Cortex of kidney (tissue), 1 donor: ENCODE data around the gene AK5.

Experiments used
- DNase-seq: peaks from one replicate; lab custom pipeline; 2025; lab: John Stamatoyannopoulos, UW

The AK5 gene

GRCh38 chr1:77354536-77354935 lies 72.7 kb downstream of the AK5 start:
- no peak for DNase-seq

DNA sequence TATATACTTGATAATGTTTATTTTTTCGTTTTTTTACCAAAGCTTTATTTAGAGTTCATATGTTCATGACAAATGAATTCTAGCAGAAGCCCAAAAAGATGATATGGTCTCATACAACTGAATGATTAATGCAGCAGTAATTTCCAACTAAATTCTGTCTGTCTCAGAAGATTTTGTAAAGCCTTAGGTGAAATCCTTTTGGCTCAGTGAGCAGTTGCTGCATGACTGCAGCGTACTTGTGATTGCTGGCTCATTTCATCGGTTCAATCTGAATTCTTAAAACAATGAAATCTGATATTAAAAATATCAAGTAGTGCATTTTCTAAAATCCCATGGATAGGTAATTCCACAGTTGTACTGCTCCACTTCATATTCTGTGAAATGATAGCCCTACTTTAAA lies 73.2 kb downstream of the AK5 start:
- DNase-seq, result no peak

- DNase-seq, result no peak
These were observed 74.3 kb downstream of the AK5 start for GRCh38 chr1:77356136-77356535.

GRCh38 chr1:77360256-77360655 lies 78.4 kb downstream of the AK5 start:
- no peak for DNase-seq

DNA sequence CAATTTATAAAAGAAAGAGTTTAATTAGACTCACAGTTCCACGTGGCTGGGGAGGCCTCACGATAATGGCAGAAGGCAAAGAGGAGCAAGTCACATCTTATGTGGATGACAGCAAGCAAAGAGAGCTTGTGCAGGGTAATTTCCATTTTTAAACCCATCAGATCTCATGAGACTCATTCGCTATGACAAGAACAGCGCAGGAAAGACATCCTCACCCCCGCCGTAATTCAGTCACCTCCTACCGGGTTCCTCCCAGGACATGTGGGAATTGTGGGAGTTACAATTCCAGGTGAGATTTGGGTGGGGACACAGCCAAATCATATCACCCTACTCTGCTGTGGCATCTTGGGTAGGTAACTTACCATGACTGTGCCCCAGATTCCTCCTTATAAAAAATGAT lies 79.8 kb downstream of the AK5 start:
- DNase-seq, result no peak

DNA sequence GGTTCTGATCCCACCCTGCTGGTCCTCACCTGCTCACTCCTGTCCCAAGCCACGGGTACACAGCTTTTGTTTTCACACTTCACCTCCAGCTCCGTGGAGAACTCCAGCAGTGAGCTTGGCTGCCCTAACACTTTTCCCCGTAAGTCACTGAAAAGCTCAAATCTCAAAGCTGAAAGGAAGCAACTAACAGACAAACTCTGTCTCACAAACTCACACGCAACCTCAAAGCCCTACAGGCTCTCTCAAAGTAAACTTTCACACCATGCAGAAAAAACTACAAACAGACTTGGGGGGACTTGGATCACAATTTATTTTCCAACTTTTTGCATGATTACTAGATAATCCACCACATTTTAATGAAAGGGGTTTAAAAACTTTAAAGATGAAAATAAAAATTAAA lies 88.3 kb downstream of the AK5 start:
- DNase-seq, result no peak

- DNase-seq, result no peak
These were observed 88.9 kb downstream of the AK5 start for GRCh38 chr1:77370583-77371306.

- no peak for DNase-seq
These were observed 89.6 kb downstream of the AK5 start for GRCh38 chr1:77371396-77371795.

DNA sequence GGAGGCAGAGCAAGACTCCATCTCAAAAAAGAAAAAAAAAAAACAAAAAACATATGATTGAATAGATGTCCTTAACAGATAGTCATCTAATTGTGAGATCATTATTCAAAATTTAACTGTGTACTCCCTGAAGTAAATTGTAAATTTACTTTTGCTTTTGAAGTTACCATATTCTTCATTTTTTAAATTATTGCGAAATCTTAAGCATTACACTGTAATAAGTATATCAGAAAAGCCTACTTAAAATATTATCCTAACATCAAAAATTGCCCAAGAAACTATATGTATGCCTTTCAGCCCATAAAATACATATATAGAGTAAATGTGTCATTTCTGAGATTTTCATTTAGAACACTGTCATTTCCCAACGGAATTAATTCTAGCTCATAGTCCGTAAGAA lies 91.9 kb downstream of the AK5 start:
- no peak for DNase-seq

DNA sequence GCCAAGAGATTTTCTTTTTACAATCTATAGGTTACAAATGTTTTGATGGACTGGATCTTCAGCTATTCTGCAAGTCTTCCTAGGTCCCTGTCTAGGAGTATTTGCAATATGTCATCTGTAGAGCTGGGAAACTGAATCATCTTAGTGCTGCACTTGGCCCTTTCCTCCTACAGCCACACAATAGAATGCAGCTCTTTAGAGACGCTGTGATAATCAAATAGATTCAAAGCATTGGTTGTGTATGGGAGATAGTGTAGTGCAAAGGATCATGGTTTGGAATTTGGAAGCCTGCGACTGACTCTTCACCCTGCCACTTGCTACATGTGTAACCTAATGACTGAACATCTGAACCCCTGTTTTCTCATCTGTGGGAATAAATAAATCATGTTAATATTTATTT lies 93.7 kb downstream of the AK5 start:
- no peak for DNase-seq

DNA sequence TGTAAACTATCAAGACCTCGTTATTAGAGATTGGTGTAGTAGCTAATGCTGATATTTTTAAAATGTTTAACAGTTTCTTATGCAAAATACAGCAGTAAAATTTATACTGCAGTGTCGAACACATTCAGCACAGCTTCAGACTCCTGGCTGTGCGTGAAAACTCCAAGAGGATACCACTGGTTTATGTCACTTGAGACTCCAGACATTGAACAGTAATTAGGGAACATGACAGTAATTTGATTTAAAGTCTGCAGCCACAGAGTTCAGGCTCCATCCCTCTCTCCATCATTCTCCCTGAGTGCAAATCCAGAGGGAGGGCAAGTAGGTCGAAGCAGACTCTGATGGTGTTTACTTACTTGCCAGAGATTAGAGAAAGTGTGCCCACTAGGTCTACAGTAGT lies 94.2 kb downstream of the AK5 start:
- no peak for DNase-seq

DNA sequence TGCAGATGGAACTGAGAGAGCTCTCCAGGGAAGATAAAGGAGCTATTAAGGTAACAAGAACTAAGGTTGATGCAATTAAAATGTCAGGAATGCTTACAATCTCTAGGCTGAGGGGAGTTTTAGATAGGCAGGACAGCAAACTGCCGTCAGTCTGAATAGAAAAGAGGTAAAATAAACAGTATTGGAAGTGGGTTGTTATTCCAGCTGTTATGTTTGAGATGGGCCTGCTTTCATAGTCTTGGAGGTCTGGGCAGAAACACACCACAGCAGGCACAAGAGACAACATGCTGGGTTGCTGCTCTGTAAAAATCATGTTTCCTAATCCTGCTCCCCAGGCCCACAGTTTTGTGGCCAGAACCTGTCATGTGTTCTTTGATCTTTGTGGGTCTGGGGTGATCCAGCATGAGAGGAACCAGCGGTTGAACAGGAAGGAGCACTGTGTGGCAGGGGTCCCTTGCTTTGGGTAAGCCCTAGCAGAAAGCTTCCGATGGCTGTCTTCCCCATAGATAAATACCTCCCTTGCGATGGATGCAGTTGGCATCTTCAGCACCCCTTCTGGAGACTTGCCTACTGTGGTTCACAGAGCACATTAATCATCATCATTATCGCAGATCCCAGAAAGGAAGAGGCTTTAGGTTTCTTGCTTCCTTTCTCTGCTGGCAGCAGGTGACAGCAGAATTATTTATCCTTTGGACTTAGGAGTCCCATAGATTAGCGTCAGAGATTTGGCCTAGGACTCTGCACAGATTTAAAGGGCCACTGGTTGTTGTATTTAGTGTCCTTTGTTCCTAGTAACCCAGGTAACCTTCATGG lies 97.1 kb downstream of the AK5 start:
- DNase-seq, result no peak

GRCh38 chr1:77382366-77382765 lies 100.5 kb downstream of the AK5 start:
- no peak for DNase-seq

DNA sequence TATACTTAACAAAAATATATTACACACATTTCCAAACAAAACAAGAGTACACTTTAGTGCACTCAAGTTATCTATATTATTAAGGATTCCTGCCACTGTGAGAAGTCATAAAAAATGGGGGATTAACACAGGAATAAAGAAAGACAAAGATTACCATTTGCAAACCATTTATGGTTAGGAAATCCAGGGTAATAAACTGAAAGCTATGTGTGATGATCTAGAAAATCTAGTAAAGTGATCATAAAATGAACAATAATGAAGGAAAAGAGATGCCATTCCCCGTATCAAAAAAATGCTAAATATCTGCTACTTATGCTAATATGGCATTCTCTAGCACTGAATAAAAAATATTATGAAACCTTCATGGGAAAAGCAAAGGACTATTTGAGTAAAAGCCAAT lies 101.4 kb downstream of the AK5 start:
- DNase-seq, result no peak

DNA sequence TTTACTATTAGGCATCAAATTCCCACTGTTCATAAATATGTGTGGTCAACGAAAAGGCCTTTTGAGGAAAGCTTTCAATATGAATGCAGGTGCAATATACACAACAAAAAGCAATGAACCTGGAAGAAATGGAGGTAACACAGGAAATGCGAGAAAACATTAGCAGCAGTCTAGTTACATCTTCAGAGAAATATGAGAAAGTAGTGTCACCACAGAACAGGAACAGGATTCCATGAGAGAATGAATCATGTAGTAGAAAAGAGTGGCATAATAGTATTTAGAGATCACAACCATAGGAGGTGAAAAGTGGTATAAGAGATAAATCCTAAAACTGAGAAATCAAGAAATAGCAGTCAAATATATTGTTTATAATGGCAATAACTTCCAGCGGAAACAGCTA lies 103.7 kb downstream of the AK5 start:
- no peak for DNase-seq

DNA sequence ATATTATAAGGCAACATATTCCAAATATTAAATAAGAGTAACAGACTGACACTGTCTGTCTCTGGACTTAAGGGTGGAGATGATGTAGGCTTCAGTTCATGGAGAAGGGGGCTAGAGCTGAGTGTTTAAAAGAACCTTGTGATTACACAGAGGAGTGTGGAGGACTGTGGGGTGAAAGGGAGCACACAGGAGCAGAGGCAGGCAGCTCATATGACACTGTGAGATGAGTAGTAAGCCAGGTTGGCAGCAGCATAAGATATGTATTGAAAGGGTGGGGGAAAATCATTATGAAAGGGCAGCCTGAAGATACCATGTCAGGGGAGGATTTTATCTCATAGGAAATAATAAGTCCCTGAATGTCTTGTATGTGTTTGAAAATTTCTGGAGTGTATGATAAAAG lies 104.5 kb downstream of the AK5 start:
- DNase-seq, result no peak

DNA sequence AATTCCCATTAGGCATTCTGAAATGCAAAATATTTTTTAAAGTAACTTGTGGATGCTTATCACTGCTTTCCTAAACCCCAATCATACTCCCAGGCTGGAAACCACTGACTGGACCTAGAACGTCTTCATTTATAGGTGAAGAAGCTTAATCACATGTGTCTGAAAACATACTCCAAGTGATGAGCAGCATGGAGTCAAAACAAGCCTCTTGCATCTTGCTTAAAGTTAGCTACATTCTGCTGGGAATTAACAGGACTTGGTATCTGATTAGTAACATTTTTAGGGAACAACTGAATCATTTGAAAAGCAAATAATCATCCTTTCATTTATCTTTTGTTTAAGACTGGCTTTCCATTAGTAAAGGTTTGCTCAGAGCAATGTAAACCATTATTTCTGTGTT lies 105.7 kb downstream of the AK5 start:
- no peak for DNase-seq

- no peak for DNase-seq
These were observed 106.8 kb downstream of the AK5 start for GRCh38 chr1:77388661-77389060.

- no peak for DNase-seq
These were observed 110.7 kb downstream of the AK5 start for GRCh38 chr1:77392486-77392885.

DNA sequence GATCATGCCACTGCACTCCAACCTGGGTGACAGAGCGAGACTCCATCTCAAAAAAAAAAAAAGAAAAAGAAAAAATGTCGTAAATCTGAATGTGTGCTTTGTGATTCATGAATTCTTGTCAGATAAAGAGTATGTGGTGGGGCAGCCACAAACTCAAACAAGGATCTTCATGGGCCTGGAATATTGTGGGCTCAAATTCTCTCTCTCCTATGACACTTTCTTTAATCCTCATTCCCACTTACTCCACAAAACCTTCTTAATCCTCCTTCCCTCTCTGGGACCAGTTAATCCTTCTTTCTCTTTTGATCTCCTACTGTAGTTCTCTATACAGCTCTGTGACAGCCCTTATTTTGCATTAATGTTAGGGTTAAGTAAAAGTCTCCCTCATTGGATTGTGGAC lies 112.3 kb downstream of the AK5 start:
- DNase-seq, result no peak

DNA sequence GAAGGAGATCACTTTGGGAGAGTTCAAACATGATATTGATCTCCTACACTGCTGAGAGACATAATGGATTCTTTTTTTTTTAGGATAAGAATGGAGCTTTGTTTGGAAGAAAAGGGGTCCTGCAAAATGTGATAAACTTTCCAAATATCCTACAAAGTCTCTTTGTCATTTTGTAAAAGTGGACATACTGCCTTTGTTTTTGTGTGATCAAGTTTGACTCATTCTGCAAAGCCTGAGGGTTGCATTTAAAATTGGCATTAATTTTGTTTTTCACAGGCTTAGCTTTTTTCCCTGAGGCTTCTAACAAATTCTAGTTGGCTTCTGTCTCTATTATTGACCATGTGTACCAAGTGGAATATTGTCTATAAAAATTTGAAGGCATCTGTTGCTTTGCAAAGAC lies 113.2 kb downstream of the AK5 start:
- DNase-seq, result no peak

DNA sequence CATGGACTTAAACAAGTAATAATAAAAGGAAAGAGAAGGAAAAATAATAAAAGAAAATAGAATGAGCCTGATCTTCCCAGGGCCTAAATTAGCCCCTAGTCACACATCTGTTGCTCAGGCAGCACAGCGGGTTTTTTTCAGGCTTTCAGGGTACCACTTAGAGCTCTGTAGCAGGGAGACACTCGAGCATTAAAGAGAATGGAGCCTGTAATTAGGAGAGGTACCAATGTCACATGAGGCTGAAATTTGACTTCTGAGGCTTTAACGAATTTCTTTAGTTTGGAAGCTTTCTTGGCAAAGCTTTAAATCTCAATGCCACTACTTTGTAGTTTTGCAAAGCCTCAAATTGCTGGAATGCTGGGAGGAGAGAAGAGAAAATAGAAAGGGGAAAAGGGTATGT lies 116.3 kb downstream of the AK5 start:
- DNase-seq, result no peak

GRCh38 chr1:77399250-77400086 lies 117.6 kb downstream of the AK5 start:
- no peak for DNase-seq
